ENCODE results near the gene LCTL.

The LCTL gene

DNA sequence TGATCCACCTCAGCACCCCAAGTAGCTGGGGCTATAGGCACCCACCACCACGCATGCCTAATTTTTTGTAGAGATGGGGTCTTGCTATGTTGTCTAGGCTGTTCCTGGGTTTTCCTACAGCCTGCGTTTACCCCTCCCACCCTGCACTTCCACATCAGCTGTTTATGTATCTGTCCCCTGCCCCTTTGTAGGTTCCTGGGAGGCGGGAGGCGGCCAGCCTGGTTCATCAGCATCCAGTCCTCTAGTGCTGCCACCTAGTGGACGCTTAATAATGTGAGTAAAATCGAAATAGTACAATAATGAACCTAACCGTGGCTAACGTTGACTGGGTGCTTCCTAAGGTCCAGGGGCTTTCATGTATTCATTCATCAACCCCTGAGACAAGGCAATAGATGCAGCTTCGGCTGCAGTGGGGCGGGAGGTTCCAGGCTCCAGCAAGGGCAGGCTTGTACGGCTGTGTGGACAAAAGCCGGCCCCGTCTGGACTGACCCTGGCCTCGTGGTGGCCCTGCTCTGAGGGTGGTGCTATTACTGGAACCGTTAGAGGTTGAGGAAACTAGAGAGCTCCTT is 1.2 kb upstream of the LCTL start:
- DNase-seq (ENCODE audit: low read depth in 2 of 3, low spot score in 1 of 3) = peak; percentile 4 to 64 (median 50)

DNA sequence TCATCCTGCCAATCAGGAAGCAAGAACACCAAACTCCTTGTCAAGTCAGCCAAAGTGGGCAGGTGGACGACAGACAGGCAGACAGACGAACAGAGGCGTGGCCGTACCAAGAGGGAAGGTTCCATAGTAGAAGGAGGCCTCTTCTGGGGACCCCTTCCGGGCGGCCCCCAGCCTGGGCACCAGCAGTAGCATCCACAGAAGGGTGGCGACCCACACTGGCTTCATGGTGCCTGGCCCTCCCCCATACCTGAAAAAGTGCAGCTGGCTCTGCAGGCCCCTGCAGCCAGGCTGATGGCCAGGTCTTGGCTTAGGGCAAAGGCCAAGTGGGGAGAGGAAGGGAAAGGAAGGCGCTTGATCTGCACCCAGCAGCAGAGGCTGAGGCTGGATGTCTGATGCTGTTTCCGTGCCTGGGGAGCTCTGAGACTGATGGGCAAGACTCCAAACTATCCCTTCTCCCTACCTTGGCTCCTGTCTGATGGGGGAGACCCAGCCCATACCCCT is 607 bp downstream of the LCTL start:
- DNase-seq (ENCODE audit: low read depth in 2 of 3, low spot score in 1 of 3) = no peak

DNA sequence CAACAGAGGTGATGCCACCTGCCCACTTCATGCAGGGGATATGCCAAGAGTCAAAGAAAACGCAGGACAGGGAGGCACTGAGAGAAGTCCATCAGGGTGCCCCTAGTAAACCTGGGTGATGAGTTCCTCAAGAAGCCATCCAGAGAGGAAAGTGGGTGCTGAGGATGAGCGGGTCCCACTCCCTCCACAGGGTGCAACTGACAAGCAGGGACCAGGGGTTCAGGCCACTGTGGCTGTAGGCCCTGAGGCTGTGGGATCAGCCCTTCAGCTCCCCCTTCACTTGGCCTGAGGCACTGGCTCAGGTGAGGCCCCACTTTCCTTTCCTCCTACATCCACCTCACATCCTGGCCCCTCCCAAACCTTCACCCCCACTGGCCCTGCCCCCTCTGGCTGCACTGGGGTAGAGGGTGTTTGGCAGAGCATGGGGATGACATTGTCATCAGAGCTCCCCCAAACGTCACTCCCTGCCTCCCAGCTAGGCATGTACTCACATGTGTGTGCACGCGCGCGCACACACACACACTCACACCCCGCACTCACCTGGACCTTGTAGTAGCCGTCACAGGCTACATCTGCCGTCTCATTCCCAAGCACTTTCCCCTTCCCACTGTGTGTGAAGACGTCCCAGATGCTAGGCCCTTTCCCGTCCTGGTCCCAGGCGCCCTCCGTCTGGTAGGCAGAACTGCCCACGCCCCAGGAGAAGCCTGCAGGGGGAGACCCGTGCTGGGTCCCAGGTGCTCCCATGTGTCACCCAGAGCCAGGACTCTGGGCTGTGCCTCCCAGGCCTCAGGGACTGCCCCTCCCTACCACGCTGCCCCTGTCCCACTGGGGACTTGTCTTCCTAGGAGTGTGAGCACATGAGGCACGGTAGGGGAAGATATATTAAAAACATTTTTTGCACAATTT is 1.4 kb downstream of the LCTL start:
- no peak for DNase-seq (ENCODE audit: low read depth in 2 of 3, low spot score in 1 of 3)

DNA sequence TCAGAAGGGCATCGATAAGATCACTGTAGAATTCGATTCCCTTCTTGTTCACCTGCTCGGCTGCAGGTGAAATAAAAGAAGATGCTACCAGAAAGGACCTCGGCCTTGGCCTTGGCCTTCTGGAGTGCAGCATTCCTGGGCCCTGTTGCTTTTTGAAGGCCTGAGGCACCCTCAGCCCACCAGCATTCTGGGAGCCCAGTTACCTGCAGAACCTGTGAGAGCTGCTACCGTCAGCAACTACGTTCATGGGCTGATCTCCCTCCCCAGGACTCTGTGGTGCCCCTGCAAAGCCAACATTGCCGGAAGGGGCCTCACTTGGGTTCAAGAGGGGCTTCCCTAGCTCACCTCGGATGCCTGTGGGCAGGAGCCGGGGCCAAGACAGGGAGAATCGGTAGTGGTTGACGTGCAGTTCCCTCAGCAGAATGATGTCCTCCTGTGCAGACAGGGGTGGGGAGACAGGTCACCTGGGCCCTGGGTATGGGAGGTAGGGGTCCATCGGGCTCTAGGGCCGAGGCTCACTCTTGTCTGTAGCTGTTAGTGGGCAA is 2.2 kb downstream of the LCTL start:
- no peak for DNase-seq (ENCODE audit: low read depth in 2 of 3, low spot score in 1 of 3)

DNA sequence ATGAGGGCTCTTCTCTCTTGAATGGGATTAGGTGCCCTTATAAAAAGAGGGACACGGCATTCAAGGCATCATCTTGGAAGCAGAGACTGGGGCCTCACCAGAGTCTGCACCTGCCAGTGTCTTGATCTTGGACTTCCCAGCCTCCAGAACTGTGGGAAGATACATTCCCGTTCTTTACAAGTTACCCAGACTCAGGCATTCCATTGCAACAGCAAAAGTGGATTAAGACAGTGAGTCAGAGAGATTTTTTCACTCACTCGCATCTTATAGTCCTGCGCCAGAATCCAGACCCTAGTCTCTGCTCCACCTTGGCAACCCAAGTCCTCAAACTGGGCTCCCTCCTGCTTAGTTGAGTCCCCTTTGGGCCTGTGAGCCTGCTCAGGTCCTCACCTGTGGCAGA is 2.7 kb downstream of the LCTL start:
- no peak for DNase-seq (ENCODE audit: low read depth in 2 of 3, low spot score in 1 of 3)

DNA sequence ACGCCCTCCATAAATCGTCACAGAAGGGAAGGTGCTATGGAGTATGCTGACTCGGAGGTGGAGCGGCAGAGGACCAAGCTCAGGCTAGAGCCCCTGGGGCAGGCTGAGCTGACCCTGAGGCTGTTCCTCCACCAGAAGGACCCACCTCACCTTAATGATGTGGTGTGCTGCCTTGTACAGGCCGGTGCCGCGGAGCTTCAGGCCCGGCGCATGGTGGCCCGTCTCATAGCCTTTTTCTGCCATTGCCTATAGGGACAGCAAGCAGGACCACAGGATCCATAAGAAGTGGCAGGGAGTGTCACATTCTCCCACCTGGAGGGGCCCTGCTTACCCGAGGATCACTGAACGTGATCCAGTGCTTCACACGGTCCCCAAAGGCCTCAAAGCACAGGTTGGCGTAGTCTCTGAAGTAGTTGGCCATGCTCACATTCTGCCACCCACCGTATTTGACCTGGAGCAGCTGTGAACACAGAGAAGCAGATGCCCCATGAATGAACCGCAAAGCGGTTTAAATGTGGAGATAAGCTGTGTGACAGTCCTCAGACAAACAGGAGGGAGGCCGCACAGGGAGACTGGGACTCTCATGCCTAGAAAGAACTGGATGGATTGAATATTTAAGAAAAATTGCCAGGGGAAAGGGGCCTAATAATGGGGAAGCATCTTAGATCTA is 4.8 kb downstream of the LCTL start:
- DNase-seq (ENCODE audit: low read depth in 2 of 3, low spot score in 1 of 3) = no peak

DNA sequence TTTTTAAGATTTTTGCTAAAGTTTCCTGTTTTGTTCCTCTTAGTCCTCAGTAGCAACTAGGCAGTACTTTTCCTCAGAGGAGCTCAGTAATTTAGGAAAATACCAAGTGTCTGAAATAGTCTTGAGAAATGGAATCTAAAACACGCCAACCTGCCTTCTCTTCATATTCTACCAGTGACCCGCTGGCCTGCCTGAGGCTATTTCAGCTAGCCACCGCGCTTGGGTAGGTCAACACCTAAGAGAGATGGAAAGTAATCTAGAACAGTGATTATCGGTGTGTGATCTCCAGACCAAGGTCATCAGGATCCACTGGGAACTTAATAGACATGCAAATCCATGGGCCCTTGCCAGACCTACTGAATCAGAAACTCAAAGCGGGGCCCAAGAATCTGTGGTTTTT is 7.5 kb downstream of the LCTL start:
- no peak for DNase-seq (ENCODE audit: low read depth in 2 of 3, low spot score in 1 of 3)

DNA sequence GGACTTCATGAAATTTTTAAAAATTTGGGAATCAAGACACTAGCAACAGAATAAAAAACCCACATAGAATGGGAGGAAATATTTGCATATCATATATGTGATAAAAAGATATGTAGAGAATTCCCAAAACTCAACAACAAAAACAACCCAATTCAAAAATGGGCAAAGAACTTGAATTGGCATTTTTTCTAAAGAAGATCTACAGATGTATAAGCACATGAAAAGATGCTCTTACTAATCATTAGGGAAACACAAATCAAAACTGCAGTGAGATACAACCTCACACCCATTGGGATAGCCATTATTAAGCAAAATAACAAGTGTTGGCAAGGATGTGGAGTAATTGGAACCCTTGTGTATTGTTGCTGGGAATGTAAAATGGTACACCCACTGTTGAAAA is 10.1 kb downstream of the LCTL start:
- DNase-seq (ENCODE audit: low read depth in 2 of 3, low spot score in 1 of 3) = no peak

DNA sequence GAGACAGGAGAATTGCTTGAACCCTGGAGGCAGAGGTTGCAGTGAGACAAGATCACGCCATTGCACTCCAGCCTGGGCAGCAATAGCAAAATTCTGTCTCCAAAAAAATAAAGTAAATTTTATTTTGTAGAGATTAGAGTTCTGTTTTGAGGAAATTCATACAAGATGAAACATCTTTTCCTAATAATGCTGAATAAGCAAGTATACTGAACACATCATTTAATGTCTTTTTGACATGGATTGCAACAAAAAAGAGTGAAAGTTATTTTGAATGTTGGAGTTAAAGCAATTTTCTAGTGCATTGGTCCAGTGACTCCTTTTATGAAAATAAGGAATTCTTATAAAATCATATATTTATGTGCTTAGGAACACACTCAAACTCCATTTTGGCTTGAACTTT is 20.5 kb downstream of the LCTL start:
- no peak for DNase-seq (ENCODE audit: low read depth in 2 of 3, low spot score in 1 of 3)

DNA sequence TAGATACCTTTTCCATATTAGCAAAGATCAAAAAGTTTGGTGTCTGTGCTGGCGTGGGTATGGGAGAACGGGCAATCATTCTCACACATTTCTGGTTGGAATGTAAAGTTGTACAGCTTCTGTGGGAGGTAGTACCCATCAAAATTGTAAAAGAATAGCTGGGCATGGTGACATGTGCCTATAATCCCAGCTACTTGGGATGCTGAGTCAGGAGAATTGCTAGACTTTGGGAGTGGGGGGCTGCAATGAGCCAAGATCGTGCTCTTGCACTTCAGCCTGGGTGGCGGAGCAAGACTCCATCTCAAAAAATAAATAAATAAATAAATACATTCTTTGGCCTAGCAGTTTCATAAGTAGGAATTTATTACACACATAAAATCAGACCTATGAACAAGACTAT is 22.9 kb downstream of the LCTL start:
- no peak for DNase-seq (ENCODE audit: low read depth in 2 of 3, low spot score in 1 of 3)

DNA sequence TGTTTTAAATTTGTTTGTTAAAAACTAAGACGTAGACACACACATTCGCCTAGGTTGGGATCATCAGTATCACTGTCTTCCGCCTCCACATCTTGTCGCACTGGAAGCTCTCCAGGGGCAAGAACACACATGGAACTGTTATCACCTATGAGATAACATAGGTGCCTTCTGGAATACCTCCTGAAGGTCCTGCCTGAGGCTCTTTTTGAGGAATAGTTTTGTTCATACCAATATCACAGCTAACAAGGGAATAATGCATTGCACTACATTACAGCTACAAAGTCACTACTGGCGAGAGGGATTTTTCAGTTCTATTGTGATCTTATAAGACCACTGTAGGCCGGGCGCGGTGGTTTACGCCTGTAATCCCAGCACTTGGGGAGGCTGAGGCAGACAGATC is 30.7 kb downstream of the LCTL start:
- DNase-seq (ENCODE audit: low read depth in 2 of 3, low spot score in 1 of 3) = no peak

DNA sequence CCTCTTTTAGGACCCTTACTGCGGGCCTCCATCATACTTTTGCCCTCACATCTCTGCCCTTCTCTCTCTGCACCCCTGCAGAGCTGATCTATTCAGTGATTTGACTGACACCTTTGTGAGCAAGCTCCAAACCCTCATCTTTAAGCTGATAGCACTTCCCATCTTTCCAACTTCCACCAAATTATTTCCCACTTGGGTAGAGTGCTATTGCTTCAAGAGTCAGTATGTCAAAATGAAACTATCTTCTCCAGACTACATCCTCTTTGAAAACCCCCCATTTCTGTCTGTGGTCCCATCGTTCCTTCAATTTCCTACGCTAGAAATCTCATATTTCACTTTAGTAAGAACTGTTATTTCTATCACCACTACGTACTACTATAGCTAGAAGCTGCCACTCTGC is 41.0 kb downstream of the LCTL start:
- DNase-seq (ENCODE audit: low read depth in 2 of 3, low spot score in 1 of 3) = no peak

DNA sequence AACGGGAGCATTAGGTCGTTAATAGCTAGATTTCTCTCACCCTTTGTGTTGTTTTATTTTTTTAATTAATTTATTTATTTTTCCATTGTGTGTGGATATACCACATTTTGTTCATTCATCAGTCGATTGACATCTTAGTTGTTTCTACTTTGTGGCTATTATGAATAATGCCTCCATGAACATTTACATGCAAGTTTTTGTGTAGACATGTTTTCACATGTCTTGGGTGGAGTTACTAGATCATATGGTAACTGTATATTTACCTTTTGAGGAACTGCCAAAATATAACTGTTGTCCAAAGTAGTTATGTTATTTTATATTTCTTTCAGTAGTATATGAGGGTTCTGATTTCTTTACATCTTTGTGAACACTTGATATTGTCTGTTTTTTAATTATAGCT is 41.9 kb downstream of the LCTL start:
- DNase-seq (ENCODE audit: low read depth in 2 of 3, low spot score in 1 of 3) = no peak

DNA sequence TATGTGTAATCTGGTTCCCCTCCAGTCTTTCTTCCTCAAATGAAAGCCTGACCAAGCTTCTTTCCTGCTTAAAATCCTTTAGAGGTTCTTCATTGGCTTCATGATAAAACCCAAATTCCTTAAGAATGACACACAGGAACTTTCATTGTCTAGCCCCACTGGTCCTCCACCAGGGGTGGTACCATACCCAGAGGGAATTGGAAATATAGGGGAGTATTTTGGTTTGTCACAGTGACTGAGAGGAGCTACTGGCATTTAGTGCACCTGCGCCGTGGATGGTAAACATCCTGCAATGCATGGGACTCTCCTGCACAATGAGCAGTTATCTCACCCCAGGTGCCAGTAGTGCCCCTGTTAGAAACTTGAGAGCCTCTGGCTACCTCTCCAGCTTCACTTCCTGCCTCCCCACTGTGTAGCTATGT is 49.9 kb downstream of the LCTL start:
- DNase-seq (ENCODE audit: low read depth in 2 of 3, low spot score in 1 of 3) = no peak

DNA sequence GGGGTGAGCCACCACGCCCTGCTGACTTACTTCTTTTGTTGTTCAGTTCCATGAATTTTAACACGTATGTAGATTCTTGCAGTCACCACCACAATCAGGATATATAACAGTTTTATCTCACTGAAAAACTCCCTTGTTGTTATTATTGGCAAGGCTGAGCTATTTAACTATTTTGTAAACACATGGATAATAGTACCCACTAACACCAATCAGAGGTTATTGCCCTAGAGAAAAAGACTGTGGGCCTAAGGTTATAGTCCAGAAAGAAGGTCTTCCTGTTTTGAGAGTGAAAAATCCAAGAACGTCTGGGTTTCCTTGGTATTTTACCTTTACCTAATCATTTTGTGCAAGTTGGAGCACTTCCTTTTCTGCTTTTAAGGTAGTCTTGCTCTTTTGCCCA is 51.2 kb downstream of the LCTL start:
- no peak for DNase-seq (ENCODE audit: low read depth in 2 of 3, low spot score in 1 of 3)

DNA sequence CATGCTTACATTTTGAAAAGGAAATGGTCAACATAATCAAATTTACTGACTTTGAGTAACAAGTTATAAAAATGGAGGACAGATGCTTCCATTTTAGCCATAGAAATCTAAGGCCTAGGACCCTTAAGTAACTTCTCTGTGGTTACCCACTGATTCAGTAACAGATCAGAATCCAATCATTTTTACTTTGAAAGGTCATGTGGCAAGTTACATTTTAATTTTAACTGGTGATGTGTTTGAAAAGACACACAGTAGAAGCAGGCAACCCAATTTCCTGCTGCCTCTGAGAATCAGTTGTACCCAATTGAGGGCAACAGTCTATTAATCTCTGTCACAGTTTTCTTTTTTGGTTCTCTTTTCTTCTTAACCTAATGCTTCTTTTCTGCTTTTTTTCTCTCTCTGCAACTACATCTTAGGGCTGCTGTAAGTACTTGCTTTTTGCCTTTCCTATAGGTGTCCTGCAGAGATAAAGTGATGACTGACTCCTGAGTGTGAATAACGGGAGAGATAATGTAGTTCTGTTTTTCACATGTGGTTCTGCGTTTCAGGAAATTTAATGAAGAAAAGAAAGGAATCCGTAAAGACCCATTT is 57.4 kb downstream of the LCTL start:
- no peak for DNase-seq (ENCODE audit: low read depth in 2 of 3, low spot score in 1 of 3)

DNA sequence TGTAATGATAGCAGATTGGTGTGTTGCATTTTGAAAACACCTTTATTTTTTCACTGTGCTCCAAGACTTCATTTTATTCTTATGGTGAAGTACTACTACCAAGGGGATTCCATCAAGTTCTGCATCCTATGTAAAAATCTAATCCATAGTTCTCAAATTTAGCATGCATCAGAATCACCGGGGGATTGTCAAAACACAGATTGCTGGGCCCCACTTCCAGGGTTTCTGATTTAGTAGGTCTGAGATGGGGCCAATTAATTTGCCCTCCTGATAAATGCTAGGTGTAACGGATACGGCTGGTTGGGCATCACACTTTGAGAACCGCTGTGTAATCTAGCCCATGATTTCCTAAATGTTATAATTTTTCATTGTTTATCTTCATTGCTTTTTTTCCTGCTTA is 60.0 kb downstream of the LCTL start:
- no peak for DNase-seq (ENCODE audit: low read depth in 2 of 3, low spot score in 1 of 3)

DNA sequence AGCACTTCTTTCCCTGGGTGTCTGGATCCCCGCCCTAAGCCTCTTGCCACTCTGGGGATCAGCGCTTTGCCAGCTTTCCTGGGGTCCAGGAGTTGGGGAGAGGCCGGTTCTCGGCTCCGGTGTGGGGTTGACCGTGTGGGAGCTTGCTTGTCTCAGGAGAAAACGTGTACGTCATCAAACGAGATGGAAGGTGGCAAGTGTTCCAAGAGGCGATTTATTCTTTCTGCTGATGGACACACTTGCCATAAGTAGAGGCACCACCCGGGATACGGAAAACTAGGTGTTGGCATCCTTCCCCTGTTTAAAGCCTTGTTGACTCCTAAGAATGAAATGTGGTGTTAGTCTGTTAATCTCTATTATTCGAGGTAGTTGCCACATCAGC is 60.4 kb downstream of the LCTL start:
- DNase-seq (ENCODE audit: low read depth in 2 of 3, low spot score in 1 of 3) = no peak

DNA sequence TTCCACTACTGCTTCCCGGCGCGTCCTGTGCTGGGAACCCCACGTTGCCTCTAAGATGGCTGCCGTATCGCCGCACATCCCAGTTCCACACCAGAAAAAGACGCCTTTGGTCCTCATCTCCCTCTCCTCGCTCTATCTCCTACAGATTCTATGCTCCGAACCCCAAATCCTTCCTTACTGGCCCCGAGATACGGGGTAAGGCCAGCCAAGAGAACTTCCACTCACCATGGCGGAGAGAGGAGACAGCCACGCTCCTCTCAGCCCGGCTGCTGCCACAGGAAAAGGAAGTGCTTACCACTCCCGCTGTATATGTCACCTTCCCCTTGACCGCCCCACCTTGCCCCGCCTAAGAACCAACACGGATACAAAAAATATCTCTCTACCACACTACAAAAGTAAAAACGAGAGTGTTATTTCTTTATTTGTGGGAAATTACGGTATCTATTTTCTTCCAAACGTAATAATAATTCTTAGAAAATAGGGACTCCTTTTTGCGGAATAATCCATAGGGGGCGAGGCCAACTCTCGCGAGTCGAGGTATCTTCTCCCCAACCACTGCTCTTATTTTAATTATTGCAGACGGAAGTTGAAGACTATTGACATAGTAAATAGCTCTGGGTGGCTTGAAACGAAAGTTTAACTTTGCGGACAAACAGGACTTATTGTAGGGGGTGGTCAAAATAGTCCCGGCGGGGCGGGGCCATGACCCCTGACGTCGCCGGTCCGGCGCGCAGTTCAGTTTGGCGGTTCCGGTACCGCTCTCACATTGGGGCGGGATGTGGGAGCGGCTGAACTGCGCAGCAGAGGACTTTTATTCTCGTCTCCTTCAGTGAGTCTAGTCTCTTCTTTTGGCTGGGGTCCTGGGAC is 61.0 kb downstream of the LCTL start, which contains the start of the genes RPL4 and ZWILCH:
Gene RPL4 (minus strand): TSS at position 293 of the 867 bp plus-strand sequence. CDS start 65 bp downstream, at position 228.
Gene ZWILCH (plus strand): TSS at position 764 of the 867 bp plus-strand sequence. CDS start 13 bp downstream, at position 777.
- peak; percentile 64 to 72 (median 68) for DNase-seq (ENCODE audit: low read depth in 2 of 3, low spot score in 1 of 3)

Measured in stimulated activated CD4-positive, alpha-beta T cell treated with anti-CD3 and anti-CD28 coated beads, Interleukin-12 subunit alpha, Interleukin-12 subunit beta, amount 100 ng/mL, for 48 hours (primary cell).